ENCODE results near the gene ZFYVE28. TPM values are rescaled to one million over a fixed set of nuclear protein-coding genes. Genes with fewer than 3 reads are reported as not detected.

The ZFYVE28 gene
- total RNA-seq, 1 donor from 2014 or later = 5.6 TPM

DNA sequence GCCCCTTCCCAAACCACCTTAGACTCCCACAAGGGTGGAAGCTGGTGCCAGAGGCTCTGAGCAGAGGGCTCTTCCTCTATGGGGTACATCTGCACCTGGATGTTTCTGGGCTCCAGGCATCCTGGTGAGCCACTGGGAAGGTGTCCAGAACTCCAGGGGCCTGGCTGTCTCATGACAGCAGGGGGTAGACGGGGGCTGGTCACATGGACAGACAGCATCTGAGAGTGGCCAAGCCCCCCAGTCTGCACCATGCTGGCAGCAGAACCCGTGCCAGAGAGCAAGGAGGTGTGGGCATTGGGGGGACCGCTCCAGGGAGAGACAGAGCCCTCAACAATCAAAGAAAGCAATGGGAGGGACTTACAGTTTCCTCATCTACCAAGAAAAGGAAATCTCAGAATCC lies 39.5 kb downstream of the ZFYVE28 start:
- Histone ChIP-seq H3K27ac (replicated peaks) (no peak overlapping the region), H3K4me1 (no peaks in the 10 kb centered on the region), H3K4me3 (no peak overlapping the region), H3K9me3 (replicated peaks) (no peaks in the 10 kb centered on the region), H3K27me3 (ENCODE audit: low read depth) (no peaks in the 10 kb centered on the region), H3K36me3 (no peaks in the 10 kb centered on the region)
- TF ChIP-seq, protein P1, sequence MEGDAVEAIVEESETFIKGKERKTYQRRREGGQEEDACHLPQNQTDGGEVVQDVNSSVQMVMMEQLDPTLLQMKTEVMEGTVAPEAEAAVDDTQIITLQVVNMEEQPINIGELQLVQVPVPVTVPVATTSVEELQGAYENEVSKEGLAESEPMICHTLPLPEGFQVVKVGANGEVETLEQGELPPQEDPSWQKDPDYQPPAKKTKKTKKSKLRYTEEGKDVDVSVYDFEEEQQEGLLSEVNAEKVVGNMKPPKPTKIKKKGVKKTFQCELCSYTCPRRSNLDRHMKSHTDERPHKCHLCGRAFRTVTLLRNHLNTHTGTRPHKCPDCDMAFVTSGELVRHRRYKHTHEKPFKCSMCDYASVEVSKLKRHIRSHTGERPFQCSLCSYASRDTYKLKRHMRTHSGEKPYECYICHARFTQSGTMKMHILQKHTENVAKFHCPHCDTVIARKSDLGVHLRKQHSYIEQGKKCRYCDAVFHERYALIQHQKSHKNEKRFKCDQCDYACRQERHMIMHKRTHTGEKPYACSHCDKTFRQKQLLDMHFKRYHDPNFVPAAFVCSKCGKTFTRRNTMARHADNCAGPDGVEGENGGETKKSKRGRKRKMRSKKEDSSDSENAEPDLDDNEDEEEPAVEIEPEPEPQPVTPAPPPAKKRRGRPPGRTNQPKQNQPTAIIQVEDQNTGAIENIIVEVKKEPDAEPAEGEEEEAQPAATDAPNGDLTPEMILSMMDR (IDR thresholded peaks at IDR 0.05; ENCODE audit: borderline replicate concordance) = no peak
- no peak for DNase-seq
- intact Hi-C loops (cut with micrococcal nuclease) = no loop called here

DNA sequence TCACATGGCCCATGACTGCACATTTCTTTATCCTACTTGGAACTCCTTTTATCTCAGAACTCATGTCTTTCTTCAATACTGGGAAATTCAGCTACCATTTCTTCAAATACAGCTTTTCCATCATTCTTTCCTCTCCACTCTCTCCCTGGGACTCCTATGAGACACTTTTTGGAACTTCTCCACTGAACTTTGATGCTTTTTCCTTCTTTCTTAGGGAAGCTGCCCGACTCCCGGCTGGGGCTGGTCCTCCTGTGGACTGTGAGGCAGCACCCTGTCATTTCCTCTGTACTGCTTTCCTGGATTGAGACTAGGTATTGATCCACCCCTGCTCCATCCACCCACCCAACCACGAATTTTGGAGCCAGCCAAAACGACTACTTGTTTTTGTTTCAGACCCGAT lies 40.0 kb downstream of the ZFYVE28 start:
- Histone ChIP-seq H3K9me3 (replicated peaks) (no peaks in the 10 kb centered on the region), H3K4me1 (no peaks in the 10 kb centered on the region), H3K36me3 (no peaks in the 10 kb centered on the region), H3K27me3 (ENCODE audit: low read depth) (no peaks in the 10 kb centered on the region), H3K27ac (replicated peaks) (no peak overlapping the region), H3K4me3 (no peak overlapping the region)
- intact Hi-C loops (cut with micrococcal nuclease) = no loop called here
- TF ChIP-seq, protein P1 (IDR thresholded peaks at IDR 0.05; ENCODE audit: borderline replicate concordance) = no peak
- DNase-seq = no peak

DNA sequence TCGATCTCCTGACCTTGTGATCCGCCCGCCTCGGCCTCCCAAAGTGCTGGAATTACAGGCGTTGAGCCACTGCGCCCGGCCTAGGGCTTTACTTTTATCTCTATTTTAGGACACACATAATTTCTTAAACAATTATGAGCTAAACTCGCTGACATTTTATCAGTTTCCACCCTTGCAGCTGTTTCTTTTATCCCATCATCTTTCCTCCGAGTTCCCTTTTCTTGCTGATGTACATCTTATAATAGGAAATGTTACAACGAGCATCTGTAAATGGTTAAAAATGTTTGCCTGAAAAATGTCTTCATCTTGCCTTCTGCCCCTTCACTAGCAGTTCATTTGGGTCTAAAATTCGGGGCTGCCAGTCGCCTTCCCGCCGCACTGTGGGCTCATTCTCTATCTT lies 41.2 kb downstream of the ZFYVE28 start:
- H3K27me3 ChIP-seq (ENCODE audit: low read depth) = no peaks in the 10 kb centered on the region
- H3K36me3 ChIP-seq = no peaks in the 10 kb centered on the region
- H3K27ac ChIP-seq (replicated peaks) = no peak overlapping the region
- no peak for DNase-seq
- intact Hi-C loops (cut with micrococcal nuclease) = no loop called here
- H3K4me1 ChIP-seq = no peaks in the 10 kb centered on the region
- TF ChIP-seq, protein P1 (IDR thresholded peaks at IDR 0.05; ENCODE audit: borderline replicate concordance) = no peak
- no peak overlapping the region for H3K4me3 ChIP-seq
- no peaks in the 10 kb centered on the region for H3K9me3 ChIP-seq (replicated peaks)

DNA sequence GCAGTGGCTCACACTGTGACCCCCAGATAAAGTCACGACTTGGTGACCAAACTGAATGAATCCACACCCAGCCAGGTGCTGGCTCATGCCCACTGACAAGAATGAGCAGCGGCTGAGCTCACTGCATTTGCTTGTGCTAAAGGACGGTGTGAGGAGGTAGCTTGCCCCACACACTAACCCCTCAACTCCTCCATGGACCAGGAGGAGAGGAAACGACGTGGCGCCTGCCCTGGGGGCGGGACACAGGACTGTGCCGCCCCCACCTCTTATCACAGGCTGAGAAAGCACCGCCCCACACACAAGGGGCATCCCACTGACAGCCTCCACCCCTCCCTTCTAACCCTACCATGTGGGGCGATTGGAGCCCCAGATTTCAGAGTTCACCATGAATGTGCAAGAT lies 43.0 kb downstream of the ZFYVE28 start:
- TF ChIP-seq, protein P1 (IDR thresholded peaks at IDR 0.05; ENCODE audit: borderline replicate concordance) = no peak
- DNase-seq = no peak
- H3K27me3 ChIP-seq (ENCODE audit: low read depth) = no peaks in the 10 kb centered on the region
- no peak overlapping the region for H3K4me3 ChIP-seq
- H3K36me3 ChIP-seq = peaks cover 3% of the 10 kb centered on the region
- H3K9me3 ChIP-seq (replicated peaks) = no peaks in the 10 kb centered on the region
- intact Hi-C loops (cut with micrococcal nuclease) = no loop called here
- no peak overlapping the region for H3K27ac ChIP-seq (replicated peaks)
- H3K4me1 ChIP-seq = no peaks in the 10 kb centered on the region

DNA sequence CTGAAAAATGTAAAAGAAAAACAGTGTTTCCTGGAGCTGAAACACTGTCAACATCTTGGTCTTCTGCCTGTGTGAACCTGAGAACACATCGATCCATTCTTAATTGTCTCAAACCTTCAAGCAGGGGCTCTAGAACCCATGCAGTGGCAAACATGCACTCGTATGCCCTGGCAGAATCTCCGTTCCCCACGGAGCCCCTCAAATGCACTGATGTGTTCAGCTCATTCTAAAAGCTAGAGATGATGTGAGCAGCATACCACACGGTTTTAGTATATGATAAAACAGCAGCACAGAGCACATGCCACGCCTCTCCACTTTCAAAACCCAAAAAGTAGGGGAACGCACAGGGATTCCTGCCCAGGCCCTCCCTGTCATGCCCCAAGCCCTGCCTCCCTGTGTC lies 44.9 kb downstream of the ZFYVE28 start:
- Histone ChIP-seq H3K4me1 (no peaks in the 10 kb centered on the region), H3K27me3 (ENCODE audit: low read depth) (no peaks in the 10 kb centered on the region), H3K4me3 (no peak overlapping the region), H3K27ac (replicated peaks) (no peak overlapping the region), H3K36me3 (peaks cover 4% of the 10 kb centered on the region), H3K9me3 (replicated peaks) (peaks cover 10% of the 10 kb centered on the region)
- no peak for DNase-seq
- intact Hi-C loops (cut with micrococcal nuclease) = no loop called here
- TF ChIP-seq, protein P1 (IDR thresholded peaks at IDR 0.05; ENCODE audit: borderline replicate concordance) = no peak
